Kidney glomerular epithelial cell (primary cell): Measurements from ENCODE around the gene CEACAM6.
"Not testable (repeated sequence)": the region's sequence is repeated elsewhere in the genome, so short reads cannot be mapped to it uniquely, and the experiment has no call there.

Experiments used
- DNase-seq: peaks from one replicate; lab custom pipeline; 2025; lab: John Stamatoyannopoulos, UW

CEACAM6 gene

DNA sequence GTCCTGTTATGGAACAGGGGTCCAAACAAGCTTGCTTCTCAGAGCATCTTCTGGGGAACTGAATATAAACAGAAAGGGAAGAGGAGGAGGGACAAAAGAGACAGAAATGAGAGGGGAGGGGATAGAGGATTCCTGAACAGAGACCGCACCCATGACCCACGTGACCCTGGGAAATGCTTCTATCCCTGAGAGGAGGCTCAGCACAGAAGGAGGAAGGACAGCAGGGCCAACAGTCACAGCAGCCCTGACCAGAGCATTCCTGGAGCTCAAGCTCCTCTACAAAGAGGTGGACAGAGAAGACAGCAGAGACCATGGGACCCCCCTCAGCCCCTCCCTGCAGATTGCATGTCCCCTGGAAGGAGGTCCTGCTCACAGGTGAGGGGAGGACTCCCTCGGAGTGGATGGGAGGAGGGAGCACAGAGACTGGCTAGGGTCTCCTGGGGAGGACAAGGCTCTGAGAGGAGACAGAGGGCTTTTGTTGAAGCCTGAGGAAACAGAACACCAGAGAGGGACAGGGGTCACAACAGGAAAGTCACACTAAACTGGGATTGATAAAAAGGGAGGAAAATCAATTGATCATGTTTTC is at the start of gene CEACAM6:
TSS of gene CEACAM6 (plus strand) at position 203 of the 586 bp plus-strand sequence. CDS start at position 312, 109 bp downstream.
- no peak for DNase-seq

DNA sequence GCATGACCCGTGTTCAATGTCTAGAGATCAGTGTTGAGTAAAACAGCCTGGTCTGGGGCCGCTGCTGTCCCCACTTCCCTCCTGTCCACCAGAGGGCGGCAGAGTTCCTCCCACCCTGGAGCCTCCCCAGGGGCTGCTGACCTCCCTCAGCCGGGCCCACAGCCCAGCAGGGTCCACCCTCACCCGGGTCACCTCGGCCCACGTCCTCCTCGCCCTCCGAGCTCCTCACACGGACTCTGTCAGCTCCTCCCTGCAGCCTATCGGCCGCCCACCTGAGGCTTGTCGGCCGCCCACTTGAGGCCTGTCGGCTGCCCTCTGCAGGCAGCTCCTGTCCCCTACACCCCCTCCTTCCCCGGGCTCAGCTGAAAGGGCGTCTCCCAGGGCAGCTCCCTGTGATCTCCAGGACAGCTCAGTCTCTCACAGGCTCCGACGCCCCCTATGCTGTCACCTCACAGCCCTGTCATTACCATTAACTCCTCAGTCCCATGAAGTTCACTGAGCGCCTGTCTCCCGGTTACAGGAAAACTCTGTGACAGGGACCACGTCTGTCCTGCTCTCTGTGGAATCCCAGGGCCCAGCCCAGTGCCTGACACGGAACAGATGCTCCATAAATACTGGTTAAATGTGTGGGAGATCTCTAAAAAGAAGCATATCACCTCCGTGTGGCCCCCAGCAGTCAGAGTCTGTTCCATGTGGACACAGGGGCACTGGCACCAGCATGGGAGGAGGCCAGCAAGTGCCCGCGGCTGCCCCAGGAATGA is 48.4 kb upstream of the CEACAM6 start:
- peak; percentile 10 for DNase-seq

DNA sequence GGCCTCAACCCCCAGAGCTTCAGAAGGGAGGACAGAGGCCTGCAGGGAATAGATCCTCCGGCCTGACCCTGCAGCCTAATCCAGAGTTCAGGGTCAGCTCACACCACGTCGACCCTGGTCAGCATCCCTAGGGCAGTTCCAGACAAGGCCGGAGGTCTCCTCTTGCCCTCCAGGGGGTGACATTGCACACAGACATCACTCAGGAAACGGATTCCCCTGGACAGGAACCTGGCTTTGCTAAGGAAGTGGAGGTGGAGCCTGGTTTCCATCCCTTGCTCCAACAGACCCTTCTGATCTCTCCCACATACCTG is 47.9 kb upstream of the CEACAM6 start:
- no peak for DNase-seq

DNA sequence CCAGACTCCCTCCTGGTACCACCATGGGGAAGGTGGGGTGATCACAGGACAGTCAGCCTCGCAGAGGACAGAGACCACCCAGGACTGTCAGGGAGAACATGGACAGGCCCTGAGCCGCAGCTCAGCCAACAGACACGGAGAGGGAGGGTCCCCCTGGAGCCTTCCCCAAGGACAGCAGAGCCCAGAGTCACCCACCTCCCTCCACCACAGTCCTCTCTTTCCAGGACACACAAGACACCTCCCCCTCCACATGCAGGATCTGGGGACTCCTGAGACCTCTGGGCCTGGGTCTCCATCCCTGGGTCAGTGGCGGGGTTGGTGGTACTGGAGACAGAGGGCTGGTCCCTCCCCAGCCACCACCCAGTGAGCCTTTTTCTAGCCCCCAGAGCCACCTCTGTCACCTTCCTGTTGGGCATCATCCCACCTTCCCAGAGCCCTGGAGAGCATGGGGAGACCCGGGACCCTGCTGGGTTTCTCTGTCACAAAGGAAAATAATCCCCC is 47.4 kb upstream of the CEACAM6 start:
- DNase-seq: no peak

DNA sequence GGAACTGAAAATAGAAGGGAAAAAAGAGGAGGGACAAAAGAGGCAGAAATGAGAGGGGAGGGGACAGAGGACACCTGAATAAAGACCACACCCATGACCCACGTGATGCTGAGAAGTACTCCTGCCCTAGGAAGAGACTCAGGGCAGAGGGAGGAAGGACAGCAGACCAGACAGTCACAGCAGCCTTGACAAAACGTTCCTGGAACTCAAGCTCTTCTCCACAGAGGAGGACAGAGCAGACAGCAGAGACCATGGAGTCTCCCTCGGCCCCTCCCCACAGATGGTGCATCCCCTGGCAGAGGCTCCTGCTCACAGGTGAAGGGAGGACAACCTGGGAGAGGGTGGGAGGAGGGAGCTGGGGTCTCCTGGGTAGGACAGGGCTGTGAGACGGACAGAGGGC is 46.8 kb upstream of the CEACAM6 start, which contains the start of gene CEACAM5:
TSS of gene CEACAM5 (plus strand) at position 146 of the 400 bp plus-strand sequence. CDS start at position 252, 106 bp downstream.
- no peak for DNase-seq

DNA sequence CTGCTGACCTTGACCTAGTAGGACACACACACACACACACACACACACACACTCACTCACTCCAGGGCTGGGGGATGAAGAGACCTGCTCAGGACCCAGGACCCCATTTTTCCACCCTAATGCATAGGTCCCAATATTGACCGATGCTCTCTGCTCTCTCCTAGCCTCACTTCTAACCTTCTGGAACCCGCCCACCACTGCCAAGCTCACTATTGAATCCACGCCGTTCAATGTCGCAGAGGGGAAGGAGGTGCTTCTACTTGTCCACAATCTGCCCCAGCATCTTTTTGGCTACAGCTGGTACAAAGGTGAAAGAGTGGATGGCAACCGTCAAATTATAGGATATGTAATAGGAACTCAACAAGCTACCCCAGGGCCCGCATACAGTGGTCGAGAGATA is 45.8 kb upstream of the CEACAM6 start:
- DNase-seq: not testable (repeated sequence)

DNA sequence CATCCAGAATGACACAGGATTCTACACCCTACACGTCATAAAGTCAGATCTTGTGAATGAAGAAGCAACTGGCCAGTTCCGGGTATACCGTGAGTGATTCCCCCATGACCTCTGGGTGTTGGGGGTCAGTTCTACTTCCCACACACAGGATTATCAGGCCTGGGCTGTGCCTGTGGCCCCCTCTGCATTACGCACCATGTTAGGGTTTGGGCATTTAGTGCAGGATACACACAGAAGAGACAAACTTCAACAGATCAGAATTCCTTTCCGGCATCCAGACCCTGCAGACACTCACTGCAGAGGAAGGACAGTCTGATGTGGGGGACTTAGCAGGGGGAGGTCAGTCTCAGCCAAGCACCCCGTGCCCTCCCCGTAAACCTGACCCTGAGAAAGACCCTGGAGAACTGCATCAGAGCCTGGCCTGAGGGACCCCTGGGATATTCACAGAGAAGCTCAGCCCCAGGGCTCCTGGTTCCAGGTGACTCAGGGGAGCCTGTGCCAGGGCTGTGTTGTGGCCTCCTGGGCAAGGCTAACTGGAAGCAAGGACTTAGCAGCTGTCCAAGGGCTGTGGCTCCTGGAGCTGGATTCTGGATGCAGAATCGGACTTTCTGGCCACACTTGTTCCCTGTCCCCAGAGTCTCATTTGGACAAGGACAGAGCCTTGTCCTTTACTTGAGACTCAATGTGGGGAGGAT is 45.2 kb upstream of the CEACAM6 start:
- DNase-seq: no peak

DNA sequence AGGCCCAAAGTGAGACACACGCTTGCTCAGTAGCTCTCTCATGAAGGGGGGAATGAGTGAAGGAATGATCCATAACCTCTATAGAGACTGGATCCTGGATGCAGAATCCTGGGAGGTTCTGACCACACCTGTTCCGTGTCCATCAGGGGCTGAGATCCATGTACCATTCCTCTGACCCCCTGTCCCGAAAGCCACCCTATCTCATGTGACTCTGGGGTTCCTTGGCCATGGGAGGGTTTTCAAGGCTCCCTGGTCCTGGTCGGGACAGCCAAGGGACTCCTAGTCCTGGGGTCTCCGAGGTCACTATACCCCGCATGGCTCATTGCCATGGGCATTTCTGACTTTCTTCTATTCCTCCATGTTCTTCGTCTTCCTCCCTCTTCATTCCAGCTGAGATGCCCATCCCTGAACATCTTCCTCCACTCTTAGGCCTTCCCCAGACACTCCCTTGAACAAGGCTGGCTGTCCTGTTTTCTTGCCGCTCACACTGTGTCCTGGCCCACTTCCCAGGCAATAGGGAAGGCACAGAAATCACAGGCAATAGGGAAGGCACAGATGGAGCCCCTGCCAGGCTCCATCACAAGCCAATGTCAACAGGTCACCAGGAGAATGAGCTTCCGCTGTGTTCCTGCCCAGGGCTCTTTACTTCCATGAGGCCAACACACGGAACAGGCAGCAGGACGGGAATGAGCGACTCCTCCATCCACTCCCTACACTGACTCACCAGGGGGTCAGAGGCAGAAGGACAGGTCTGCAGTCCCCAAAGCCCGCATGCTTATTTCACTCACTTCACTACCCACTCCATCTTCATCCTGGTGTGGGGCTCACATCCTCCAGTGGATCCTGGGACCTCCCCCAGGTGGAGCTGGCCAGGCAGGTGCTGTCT is 43.7 kb upstream of the CEACAM6 start:
- no peak for DNase-seq

DNA sequence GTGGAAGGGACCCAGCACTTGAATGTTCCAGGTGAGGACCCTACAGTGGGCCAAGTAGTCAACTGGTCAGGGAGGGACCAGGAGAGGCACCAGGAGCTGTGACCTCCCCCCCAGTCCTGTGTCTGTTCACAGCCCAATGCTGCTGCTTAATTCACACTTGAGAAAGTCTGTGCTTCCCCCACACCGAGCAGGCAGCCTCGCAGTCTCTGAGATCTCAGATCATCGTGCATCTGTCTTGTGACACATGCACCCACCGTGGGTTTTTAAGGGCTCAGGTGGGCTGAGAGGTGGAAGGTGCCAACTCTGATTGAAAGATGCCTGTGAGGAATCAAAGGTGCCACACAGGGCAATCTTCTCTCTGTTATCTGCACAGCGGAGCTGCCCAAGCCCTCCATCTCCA is 40.7 kb upstream of the CEACAM6 start:
- DNase-seq: no peak

DNA sequence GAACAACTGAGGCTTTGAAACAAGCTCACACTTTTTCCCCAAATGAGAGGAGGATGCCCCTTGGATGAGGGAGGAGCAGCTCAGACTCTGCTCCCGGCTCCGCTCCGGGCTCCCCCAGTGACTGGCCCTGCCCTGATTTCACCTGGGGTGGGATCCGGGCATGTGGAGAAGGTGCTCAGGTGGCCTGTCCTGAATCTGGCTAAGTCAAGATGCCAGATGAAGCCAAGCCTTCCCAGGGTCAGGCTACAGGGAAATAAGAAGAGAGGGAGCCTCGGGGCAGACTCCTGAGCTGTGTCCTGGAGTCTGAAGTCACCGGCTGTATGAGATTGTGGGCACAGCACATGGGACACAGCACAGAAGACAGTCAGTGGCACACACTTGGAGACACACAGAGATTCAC is 36.6 kb upstream of the CEACAM6 start:
- DNase-seq: no peak

DNA sequence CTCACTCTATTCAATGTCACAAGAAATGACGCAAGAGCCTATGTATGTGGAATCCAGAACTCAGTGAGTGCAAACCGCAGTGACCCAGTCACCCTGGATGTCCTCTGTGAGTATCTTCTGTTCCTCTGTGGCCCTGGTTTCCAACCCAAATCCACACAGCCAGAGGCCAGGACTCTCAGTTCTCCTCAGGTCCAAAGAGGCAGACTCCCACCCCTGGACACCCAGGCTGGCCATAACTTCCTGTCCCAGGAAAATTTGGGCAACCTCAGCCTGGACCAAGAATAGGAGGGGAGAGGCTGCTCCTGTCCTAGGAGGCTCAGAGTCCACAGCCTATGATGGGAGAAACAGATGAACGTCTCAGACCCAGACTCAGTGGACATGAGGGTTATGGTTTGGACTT is 35.2 kb upstream of the CEACAM6 start:
- DNase-seq: no peak

DNA sequence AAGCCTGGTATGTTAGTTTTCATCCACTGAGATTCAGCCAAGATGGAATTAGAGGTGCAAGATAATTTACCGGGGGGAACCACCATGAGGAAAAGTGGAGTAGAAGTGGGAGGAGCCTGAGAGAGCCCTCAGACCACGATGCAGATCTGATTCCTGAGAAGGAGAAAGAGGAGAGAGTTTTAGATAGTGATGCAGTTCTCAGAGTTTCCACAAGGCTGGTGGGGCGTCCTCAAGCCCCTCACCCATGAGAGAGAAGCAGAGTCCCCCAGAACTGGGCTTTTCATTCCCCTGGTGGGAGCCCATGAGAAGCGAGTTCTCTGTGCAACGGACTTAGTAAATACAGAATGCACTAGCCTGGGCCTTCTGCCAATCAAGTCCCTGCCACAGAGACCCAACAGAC is 28.8 kb upstream of the CEACAM6 start:
- DNase-seq: no peak

DNA sequence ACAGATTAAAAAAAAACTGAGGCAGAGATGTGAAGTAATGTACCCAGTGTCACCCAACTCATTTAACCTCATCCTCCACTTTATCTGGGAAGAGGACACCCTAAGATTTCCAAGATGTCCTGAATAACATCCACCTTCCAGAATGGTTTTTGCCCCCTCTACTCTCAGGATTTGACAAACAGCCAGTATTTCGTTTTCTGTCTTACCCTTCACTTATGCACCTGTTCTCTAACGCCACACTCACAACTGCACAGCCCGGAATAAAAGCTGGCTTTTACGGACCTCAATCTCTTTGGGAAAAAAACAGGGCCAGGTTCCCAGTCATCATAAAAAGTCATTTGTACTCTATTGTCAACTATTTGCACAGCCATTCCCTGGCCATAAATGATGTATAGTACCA is 21.2 kb upstream of the CEACAM6 start:
- no peak for DNase-seq

DNA sequence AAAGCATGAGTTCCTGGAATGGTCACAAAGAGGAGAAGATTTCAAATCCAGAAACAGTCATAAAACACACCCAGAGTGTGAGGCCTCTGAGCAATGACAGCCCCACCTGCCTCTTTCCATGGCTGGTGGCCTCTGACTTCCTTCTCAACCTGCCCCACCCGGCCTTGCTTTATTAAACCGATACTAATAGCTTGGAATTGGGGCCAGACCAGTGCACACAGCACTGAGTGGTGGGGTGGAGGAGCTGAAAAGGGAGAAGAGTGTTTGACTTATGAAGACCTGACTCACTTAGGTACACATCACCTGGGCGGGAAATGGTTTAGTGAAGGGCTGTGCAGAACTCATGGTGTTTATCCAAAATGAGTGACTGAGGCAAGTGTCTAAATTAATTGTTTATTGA is 20.7 kb upstream of the CEACAM6 start:
- no peak for DNase-seq

DNA sequence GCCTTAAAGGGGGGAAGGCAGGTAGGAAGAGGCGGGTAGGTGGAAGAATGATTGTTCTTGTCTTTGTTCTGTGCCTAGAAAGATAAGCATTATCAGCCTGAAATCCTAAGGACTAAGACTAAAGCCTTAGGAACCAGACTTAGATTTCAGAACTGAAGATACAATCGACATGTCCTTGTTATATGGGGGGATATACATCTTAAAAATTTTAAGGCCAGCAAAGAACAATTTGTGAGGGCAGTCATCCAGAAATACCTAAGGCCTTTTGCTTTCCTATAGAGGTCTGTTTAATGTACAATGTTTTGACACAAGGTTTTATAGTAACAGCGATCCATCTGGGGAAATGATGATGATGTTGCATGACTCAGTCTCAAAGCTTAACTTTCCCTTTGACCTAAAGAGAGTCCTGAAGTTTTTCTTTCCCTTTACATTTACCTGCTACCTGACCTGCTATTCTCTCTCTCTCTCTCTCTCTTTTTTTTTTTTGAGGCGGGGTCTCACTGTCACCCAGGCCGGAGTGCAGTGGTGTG is 20.2 kb upstream of the CEACAM6 start:
- DNase-seq: no peak

DNA sequence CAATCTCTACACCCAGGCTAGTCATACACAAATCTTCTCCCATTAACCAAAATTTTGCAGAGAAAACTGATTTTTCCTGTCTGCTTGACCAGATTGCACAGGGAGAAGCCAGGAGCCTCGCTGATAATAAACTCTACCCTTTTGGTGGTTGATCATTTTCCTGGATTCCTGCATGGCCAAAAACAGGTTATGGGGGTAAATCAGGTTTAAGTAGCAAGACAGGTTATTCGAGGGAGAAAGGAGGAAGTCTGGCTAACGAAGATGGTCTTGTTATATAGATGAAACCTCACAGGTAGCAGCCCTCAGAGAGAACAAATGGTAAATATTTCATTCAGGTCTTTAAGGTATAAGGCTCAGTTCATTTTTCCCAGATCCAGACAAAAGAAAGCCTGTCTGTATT is 16.0 kb upstream of the CEACAM6 start:
- no peak for DNase-seq

DNA sequence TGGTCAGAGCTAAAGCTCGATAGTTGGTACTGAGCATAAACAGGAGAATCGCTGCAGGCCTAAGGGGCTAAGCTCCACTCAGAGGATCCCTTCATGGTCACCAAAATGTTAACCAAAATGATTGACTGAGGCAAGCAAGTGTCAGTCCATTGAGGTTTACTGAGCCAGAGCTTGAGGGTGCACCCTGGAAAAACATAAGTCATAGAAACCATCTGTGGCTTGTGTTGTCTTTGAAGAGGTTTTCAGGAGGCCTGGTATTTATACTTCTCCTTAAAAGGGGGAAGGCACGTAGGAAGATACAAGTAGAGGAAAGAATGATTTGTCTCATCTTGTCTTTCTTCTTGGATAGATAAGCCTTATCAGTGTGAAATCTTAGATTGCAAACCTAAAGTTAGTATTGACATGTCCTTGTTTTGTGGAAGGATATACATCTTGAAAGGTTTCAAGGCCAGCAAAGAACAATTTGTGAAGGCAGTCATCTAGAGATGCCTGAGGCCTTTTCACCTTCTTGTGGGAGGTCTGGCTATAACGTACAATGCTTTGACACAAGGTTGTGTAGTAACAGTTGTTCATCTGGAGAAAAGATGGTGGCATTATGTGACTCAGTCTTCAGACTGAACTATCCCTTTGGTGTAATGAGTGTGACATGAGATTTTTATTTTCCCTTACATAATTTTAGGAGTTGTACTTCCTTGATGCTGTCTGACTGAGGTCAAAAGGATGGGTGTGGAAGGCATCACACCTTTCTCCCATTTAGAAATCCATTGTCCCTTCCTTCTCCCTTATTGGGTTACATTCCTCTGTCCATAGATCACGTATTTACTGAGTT is 14.7 kb upstream of the CEACAM6 start:
- DNase-seq: no peak

DNA sequence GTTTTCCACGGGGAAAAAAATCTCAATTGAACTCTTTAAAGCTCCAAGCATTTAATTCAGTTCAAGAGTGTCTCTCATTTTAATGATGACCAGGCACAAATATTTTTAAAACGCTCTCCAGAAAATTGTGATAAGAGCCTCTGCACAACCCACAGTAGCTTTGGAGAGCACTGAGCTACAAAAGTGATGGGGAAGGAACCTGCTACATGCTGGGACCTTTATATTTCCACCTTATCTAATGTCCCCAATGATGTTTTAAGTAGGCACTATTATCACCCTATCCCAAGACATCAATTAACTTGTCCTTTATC is 14.1 kb upstream of the CEACAM6 start:
- no peak for DNase-seq

DNA sequence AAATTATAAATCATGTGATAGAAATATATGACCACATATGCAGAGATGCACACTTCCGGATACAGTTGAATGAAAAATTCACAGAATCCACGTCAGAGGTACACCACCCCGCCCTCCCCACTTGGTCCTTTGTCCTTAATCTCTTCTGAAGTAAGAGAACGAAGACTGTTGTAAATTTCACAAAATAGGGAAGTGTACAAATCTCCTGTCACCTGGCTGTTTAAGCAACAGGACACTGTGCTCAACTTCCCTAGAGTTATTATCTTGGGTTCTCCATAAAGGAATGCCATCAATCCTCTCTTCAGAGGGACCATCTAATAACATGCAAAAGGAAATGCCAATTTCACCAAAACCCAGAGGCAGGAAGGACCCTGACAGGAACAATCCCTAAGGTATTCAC is 10.5 kb upstream of the CEACAM6 start:
- no peak for DNase-seq

DNA sequence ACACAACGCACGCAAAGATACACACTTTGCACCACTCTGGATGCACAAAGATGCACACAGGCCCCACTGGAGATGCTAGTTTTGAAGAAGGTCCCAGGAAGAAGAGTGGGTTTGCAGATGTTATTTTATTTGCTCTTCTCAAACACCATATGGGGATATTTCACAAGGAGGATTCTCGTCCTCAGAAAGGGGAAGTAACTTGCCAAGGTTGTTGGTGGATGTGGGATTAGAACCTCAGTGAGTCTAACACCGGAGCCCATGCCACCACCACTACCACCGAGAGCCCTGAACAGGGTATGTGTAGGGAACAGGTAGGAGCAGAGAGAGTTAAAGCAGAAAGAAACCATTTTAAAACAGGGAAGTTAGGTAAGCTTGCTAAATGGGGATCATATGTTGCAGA is 9.6 kb upstream of the CEACAM6 start:
- no peak for DNase-seq

DNA sequence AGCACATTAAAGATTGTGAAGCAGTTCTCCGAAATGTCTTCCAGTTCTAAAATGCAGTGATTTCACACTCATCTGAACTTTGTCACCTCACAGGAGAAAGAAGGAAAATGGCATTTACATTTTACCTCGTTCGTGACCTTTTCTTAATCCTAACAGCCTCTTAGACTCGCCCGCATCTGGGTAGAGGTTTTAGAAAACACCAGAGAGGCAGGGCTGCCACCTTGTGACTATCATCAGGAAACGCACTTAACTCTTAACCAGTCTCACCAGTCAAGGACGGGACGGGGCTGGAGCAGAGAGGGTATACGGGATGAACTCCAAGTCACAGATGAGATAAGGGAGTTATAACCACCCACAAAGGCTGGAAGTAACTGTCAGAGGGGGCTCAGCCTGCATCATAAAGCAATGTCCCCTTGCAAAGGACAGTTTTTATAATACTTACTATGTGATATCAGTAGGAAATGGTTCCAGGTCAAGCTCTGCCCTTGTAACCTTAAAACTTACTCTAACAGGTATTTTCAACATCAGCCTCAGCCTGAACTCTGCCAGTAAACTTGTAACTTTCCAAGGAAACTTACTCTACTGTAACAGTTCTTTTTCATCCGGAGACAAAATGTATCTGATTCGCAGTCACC is 8.6 kb upstream of the CEACAM6 start:
- peak; percentile 15 for DNase-seq
